Dermis blood vessel endothelial cell (primary cell): Measurements from ENCODE around the gene PIK3R2. TPM values are rescaled to one million over a fixed set of nuclear protein-coding genes. Genes with fewer than 3 reads are reported as not detected.
"Not testable (repeated sequence)": the region's sequence is repeated elsewhere in the genome, so short reads cannot be mapped to it uniquely, and the experiment has no call there.

Experiments used
- DNase-seq: peaks from one replicate; pipeline ENCODE4 v3.0.0; 2010
- total RNA-seq: library from RNA; depleted of rRNA; stranded (reverse); fragments of >200 nt; gene quantifications from 2 replicates; pipeline ENCODE4 v1.2.3, GENCODE V29; 2014

The PIK3R2 gene
- total RNA-seq, 1 donor from 2014 or later, result 4.8 TPM

DNA sequence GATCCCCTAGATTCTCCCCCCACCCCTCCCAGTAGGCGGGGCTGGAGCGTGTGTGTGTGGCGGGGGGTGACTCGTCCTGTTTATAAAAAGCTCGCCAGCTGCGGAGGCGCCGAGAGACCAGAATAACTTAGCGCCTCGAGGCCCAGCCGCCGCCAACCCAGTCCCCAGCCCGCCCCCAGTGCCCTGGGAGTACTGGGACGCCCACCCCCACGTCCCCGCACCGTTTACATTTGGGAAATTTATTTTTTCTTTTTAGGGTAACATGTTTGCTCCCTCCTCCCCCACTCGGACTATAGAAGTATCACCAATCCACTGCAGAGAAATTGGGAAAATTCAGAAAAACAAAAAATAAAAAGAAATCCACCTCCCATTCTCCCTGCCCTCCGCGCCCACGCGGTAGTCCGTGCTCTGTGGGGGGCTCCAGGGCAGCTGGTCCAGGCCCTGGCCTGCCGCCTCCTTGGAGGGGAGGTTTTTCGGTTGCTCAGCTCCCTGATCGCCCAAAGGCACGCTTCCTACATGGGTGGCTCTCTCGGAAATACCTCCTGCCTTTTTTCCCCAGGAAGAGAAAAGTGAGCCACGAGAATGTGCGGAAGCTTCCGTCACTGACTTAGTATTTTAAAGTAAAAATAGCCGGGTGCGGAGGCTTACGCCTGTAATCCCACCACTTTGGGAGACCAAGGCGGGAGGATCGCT, 52.4 kb downstream of the PIK3R2 start:
- DNase-seq, result peak; percentile 81

DNA sequence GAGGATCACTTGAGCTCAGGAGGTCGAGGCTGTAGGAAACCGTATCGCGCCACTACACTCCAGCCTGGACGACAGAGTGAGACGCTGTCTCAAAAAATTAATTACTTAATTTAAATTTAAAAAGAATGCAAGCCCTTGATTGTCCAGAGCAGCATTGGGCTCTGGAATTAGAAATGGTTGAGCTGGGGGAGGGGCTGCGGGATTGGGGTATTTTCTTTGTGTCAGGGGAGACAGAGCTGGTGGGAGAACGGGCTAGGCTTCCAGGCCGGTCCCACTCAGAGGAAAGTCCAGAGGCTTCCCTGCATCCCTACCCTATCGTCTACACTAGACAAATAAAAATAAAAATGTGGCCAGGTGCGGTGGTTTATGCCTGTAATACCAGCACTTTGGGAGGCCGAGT, 53.1 kb downstream of the PIK3R2 start:
- no peak for DNase-seq

DNA sequence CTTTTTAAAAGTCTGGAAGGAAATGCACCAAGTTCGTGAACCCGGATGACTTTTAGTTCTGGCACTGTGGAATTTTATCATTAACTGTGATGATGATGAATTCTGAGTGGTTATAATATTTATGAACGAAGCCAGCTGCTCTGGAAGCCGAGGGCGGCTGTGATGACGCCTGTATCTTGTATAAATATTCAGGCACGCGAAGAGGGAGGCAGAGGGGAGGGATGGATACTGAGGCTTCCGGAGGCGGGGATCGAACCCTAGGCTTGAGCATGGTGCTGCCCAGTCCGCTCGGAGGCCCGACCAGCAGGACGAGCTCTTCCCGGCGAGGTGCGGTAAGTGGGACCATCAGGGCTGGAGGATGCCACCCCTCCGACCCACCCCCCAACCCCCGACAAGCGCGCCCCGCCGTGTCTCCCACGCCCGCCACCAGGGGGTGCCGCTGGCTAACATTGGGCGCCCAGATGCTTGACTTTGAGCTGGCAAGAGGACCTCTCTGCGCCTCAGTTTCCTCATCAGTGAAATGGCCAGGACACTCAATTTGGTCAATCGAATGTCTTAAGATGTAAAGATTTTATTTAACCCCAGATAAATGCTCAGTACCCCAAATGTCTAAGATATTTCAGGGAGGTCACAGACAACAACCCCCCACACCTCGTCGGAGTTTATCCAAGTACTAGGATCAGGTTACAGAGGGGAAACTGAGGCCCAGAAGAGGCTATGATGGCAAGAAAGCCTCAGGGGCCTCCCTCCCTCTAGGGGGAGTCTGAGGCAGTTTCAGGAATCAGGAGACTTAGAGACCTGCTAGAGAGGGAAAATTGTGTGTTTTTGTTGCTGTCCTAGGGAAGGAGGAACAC, 55.4 kb downstream of the PIK3R2 start:
- DNase-seq, result peak; percentile 55

DNA sequence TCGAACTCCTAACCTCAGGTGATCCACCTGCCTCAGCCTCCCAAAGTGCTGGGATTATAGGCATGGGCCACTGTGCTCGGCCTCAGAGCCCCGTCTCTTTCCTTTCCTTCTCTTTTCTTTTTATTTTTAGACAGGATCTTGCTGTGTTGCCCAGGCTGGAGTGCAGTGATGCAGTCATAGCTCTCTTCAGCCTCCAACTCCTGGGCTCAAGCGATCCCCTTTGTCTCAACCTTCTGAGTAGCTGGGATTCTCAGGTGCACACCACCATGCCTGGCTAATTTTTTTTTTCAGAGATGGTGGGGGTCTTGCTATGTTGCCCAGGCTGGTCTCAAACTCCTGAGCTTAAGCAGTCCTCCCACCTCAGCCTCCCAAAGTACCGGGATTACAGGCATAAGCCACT, 56.9 kb downstream of the PIK3R2 start:
- not testable (repeated sequence) for DNase-seq

DNA sequence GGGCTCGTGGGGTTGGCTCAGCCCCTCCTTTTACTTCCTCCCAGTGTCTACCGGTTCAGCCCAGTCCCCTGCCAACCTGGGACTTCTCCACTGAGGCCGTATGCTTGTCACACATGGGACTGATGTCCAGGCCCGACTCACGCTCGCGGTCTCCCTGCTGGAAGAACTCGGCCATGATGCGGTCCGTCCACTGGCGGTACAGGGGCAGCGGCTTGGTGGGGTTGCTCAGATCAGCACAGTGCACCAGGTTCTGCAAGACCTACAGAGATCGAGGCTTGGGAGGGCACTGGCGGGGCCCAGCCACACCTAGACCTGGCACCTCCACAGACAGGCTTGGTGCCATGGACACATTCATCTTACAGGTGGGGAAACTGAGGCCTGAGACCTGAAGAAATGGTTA, 58.7 kb downstream of the PIK3R2 start:
- no peak for DNase-seq

DNA sequence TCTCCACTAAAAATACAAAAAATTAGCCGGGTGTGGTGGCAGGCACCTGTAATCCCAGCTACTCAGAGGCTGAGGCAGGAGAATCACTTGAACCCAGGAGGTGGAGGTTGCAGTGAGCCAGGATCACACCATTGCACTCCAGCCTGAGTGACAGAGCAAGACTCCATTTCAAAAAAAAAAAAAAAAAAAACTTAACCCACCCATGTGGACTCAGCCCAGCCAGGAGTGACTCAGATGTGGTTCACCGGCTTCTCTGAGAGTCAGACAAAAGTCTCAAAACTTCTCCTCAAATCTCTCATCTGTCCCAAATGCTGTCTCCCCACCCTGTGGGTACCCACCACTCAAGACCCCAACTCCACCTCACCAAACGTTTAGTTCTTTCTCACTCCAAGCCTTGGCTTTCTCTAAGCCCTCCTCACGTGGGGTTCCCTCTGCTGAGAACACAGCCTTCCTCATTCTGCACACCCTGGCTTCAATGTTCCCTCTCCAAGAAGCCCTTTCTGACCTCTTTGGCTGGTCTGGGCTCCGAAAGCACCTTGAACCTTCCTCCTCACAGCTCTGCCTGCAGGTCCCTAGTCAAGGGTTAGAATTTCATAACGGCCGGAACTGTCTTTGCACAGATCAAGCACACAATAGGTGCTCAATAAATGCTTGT, 61.9 kb downstream of the PIK3R2 start:
- DNase-seq, result no peak

DNA sequence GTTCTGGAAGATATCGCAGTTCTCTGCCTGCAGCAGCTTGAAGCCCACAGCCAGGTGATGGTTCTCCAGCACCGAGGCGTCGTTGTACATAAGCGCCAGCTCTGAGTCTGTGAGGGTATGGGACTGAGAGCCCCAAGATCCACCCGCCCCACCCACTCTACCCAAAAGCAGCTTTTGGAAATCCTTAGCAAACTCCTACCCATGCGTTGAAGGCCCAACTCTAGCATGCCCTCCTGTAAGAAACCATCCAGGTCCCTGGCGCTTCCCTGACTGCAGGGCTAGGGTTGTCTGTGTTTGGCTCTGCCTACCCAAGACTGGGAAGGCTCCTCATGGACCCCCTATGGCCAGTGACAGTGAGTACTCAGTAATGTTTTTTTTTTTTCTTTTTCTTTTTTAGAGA, 63.8 kb downstream of the PIK3R2 start:
- DNase-seq, result no peak

DNA sequence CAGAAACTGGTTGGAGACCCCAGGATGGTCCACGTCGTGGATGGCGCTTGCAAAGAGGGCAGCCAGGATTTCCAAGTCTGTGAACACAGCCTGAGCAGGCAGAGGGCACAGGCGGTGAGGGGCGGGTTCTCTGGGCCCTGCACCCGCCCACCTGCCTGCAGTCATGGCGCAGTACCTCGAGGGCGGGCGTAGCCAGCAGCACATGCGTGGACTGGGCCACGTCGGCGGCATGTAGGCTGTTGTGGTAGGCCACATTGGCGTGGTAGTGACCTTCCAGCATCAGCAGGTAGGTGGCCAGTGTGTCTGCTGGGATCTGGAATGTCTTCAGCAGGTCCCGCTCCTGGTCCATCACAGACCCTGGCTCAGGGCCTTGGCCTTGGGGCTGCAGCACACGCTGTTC, 65.2 kb downstream of the PIK3R2 start:
- DNase-seq, result no peak

DNA sequence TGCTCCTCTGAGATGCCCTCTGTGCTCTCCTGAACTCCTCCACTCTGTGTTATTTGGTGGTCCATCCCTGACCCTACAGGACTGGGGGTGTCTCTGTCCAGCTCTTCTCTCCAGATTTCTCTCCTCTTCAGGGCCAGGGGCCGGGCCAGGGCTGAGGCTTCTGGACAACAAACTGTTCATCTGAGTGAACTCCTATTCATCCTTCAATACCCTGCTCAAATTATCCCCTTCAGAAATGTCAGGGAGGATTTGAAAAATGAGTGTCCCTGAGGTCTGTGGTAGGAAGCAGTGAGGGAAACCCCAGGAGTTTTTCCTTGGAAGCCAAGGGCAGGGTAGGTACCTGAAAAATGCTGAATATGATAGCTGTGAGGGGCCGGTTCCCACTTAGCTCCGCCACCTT, 65.6 kb downstream of the PIK3R2 start:
- DNase-seq, result no peak

Other genes starting within 250 kb of the PIK3R2 start
- gene CCDC124, start 220.1 kb upstream of the PIK3R2 start, total RNA-seq, result 24.8 and 58.4 TPM in 2 replicates
- gene KCNN1, start 186.1 kb upstream of the PIK3R2 start, total RNA-seq, result under 0.01 and 0.42 TPM in 2 replicates
- gene ARRDC2, start 145.0 kb upstream of the PIK3R2 start, total RNA-seq, result 68.7 and 107 TPM in 2 replicates
- gene IL12RB1, start 66.2 kb upstream of the PIK3R2 start, total RNA-seq, result 0.34 and 0.74 TPM in 2 replicates
- 2.2 and 3.7 TPM in 2 replicates for gene MAST3, start 55.4 kb upstream of the PIK3R2 start, total RNA-seq
- 8.0 and 8.5 TPM in 2 replicates for gene IFI30, start 20.6 kb downstream of the PIK3R2 start, total RNA-seq
- gene MPV17L2, start 40.1 kb downstream of the PIK3R2 start, total RNA-seq, result 15.3 and 19.3 TPM in 2 replicates
- gene RAB3A, start 50.9 kb downstream of the PIK3R2 start, total RNA-seq, result 0.17 and 0.93 TPM in 2 replicates
- gene PDE4C, start 73.3 kb downstream of the PIK3R2 start, total RNA-seq, result 0.28 and 0.51 TPM in 2 replicates
- gene IQCN, start 121.3 kb downstream of the PIK3R2 start, total RNA-seq, result under 0.01 and 0.17 TPM in 2 replicates
- 122 and 173 TPM in 2 replicates for gene JUND, start 128.5 kb downstream of the PIK3R2 start, total RNA-seq
- 88.5 and 185 TPM in 2 replicates for gene LSM4, start 169.9 kb downstream of the PIK3R2 start, total RNA-seq
- 28.2 and 29.6 TPM in 2 replicates for gene PGPEP1, start 187.4 kb downstream of the PIK3R2 start, total RNA-seq
- gene GDF15, start 233.0 kb downstream of the PIK3R2 start, total RNA-seq, result 106 and 152 TPM in 2 replicates
- gene LRRC25, start 244.5 kb downstream of the PIK3R2 start, total RNA-seq, result not detected in 2 replicates